DND-41 (cell line): ENCODE measurements around the gene PPFIBP1.
"Not testable (repeated sequence)": the region's sequence is repeated elsewhere in the genome, so short reads cannot be mapped to it uniquely, and the experiment has no call there.

Experiments
- ATAC-seq: fragments of 200-7000 bp; cut with Tn5 transposase; 3 replicates; pipeline ENCODE4 v1.9.1; 2021; ENCODE audit warnings: low read depth; ENCODE audit not compliant: insufficient read depth
- DNase-seq: peaks from one replicate; pipeline ENCODE4 v3.0.0-alpha.2; 2020
- H2AFZ ChIP-seq: 2 replicates; pipeline ENCODE4 v1.6.0; 2012; ENCODE audit warnings: low read depth, low read length
- H3K27ac ChIP-seq: 2 replicates; pipeline ENCODE4 v1.5.1; 2012; ENCODE audit warnings: low read length, inconsistent platforms
- H3K27me3 ChIP-seq: fragments of 200-600 bp; sonication (generic); 2 replicates; pipeline ENCODE4 v1.6.0; 2012; ENCODE audit warnings: low read length, mild to moderate bottlenecking, inconsistent platforms; ENCODE audit not compliant: insufficient read depth, poor library complexity
- H3K36me3 ChIP-seq: 2 replicates; pipeline ENCODE4 v1.5.1; 2012; ENCODE audit warnings: low read length, inconsistent platforms; ENCODE audit not compliant: insufficient read depth
- H3K4me1 ChIP-seq: 2 replicates; pipeline ENCODE4 v1.5.1; 2012; ENCODE audit warnings: mild to moderate bottlenecking, low read length; ENCODE audit not compliant: insufficient read depth
- H3K4me2 ChIP-seq: 2 replicates; pipeline ENCODE4 v1.6.0; 2012; ENCODE audit warnings: mild to moderate bottlenecking, moderate library complexity, low read length, inconsistent platforms; ENCODE audit not compliant: insufficient read depth
- H3K4me3 ChIP-seq, 2 experiments: fragments of 200-600 bp in 1 of 2; shearing (Covaris generic) in 1 of 2; 2 replicates each; pipeline ENCODE4 v1.5.1; 2012 to 2016; ENCODE audit warnings: inconsistent platforms in 2 of 2, low read length in 2 of 2, mild to moderate bottlenecking in 2 of 2, low read depth in 1 of 2, moderate library complexity in 1 of 2
- H3K79me2 ChIP-seq: 2 replicates; pipeline ENCODE4 v1.6.0; 2012; ENCODE audit warnings: low read length, inconsistent platforms; ENCODE audit not compliant: insufficient read depth
- H3K9ac ChIP-seq: 2 replicates; pipeline ENCODE4 v1.6.0; 2012; ENCODE audit warnings: low read depth, mild to moderate bottlenecking, inconsistent platforms, low read length, moderate library complexity
- H3K9me3 ChIP-seq: 2 replicates; pipeline ENCODE4 v1.5.1; 2012; ENCODE audit warnings: low read length, moderate library complexity, mild to moderate bottlenecking, inconsistent platforms; ENCODE audit not compliant: insufficient read depth, severe bottlenecking
- H4K20me1 ChIP-seq: 2 replicates; pipeline ENCODE4 v1.6.0; 2012; ENCODE audit warnings: low read length; ENCODE audit not compliant: insufficient read depth
- CTCF ChIP-seq: IDR thresholded peaks from 2 replicates; pipeline ENCODE4 v1.5.1; 2012; ENCODE audit warnings: borderline replicate concordance, low read length, moderate library complexity, mild to moderate bottlenecking; ENCODE audit not compliant: poor library complexity, severe bottlenecking; ENCODE audit errors: extremely low read depth
- EZH2 ChIP-seq: IDR thresholded peaks from 3 replicates; pipeline ENCODE4 v1.6.1; 2012; ENCODE audit warnings: borderline replicate concordance, low read depth, mild to moderate bottlenecking, moderate library complexity, low read length, inconsistent platforms; ENCODE audit not compliant: severe bottlenecking

The PPFIBP1 gene

GRCh38 chr12:27732281-27732680 lies 208.3 kb downstream of the PPFIBP1 start:
- Histone ChIP-seq H3K9ac (no peak overlapping the region), H3K4me1 (no peaks in the 10 kb centered on the region), H3K9me3 (no peaks in the 10 kb centered on the region), H3K36me3 (peaks cover 64% of the 10 kb centered on the region), H3K79me2 (0 out of 2 replicates have a peak, but pooled peaks cover 3% of the 10 kb centered on the region), H3K4me2 (no peak overlapping the region), H3K27me3 (no peaks in the 10 kb centered on the region), H3K4me3 (no peak overlapping the region), H3K27ac (no peak overlapping the region), H4K20me1 (peaks cover 2% of the 10 kb centered on the region; the same call in 1 of the 2 replicates), H2AFZ (no peak overlapping the region)
- TF ChIP-seq CTCF (peak; percentile 58), EZH2 (no peak)
- ATAC-seq = peak; percentile 86
- peak; percentile 31 for DNase-seq

DNA sequence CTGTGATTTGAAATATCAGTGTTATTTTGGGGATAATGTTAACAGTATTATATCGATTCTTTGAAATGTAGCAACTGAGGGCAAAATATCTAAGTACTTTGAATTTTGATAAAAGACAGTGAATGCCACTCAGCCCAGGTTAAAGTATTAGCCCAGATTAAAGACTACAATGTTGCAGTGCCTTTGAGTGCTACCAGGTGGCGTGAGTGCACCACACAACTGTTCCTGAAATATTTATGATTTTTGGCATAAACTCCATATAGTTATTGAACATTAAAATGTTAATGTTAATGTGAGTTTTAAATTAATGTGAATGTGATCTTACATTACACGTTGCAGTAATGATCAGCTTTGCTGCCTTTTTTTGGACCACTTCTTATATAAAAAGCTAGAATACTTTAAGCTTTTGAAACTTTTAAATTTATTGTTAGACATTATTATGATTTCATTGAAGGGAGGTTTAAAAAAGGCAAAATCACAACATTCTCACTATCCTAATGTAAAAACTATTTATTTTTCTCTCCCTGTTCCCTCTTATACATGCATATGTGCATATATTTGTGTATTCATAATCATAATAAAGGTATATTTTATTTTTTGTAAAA lies 209.1 kb downstream of the PPFIBP1 start:
- Histone ChIP-seq H3K79me2 (0 out of 2 replicates have a peak, but pooled peaks cover 3% of the 10 kb centered on the region), H3K4me2 (no peak overlapping the region), H2AFZ (no peak overlapping the region), H3K9ac (no peak overlapping the region), H3K36me3 (peaks cover 69% of the 10 kb centered on the region), H3K27ac (no peak overlapping the region), H3K27me3 (no peaks in the 10 kb centered on the region), H4K20me1 (peaks cover 2% of the 10 kb centered on the region; the same call in 1 of the 2 replicates), H3K4me3 (no peak overlapping the region), H3K4me1 (no peaks in the 10 kb centered on the region), H3K9me3 (no peaks in the 10 kb centered on the region)
- DNase-seq (peak; percentile 38), ATAC-seq (peak; percentile 76)
- TF ChIP-seq CTCF (peak; percentile 86), EZH2 (no peak)

- no peaks in the 10 kb centered on the region for H3K27me3 ChIP-seq
- ATAC-seq = no peak
- peaks cover 2% of the 10 kb centered on the region; the same call in 1 of the 2 replicates for H4K20me1 ChIP-seq
- no peaks in the 10 kb centered on the region for H3K4me1 ChIP-seq
- no peak overlapping the region for H2AFZ ChIP-seq
- no peaks in the 10 kb centered on the region for H3K9me3 ChIP-seq
- DNase-seq = no peak
- 0 out of 2 replicates have a peak, but pooled peaks cover 2% of the 10 kb centered on the region for H3K79me2 ChIP-seq
- TF ChIP-seq CTCF = no peak
- no peak for TF ChIP-seq EZH2
- H3K4me3 ChIP-seq = no peak overlapping the region
- no peak overlapping the region for H3K4me2 ChIP-seq
- peaks cover 71% of the 10 kb centered on the region for H3K36me3 ChIP-seq
- H3K27ac ChIP-seq = no peak overlapping the region
- no peak overlapping the region for H3K9ac ChIP-seq
Observed at GRCh38 chr12:27733791-27734190, 209.8 kb downstream of the PPFIBP1 start.

GRCh38 chr12:27734321-27734720 lies 210.3 kb downstream of the PPFIBP1 start:
- not testable (repeated sequence) for ATAC-seq, H3K27ac ChIP-seq, H3K27me3 ChIP-seq, H3K4me1 ChIP-seq, H3K4me2 ChIP-seq, H3K79me2 ChIP-seq, H3K9ac ChIP-seq, H3K9me3 ChIP-seq, DNase-seq, H2AFZ ChIP-seq, H3K4me3 ChIP-seq, H4K20me1 ChIP-seq
- peaks cover 72% of the 10 kb centered on the region for H3K36me3 ChIP-seq
